Pancreas (tissue), 10 donors: Measurements from ENCODE around the gene TRAF2. TPM values are rescaled to one million over a fixed set of nuclear protein-coding genes. Genes with fewer than 3 reads are reported as not detected.

Experiments
- ATAC-seq, 4 donors: fragments of 200-7000 bp; cut with Tn5 transposase; one replicate each; pipeline versions ENCODE4 v1.8.0 to v1.9.1; 2020; ENCODE audit warnings: mild to moderate bottlenecking in 4 of 4, moderate library complexity in 4 of 4
- DNase-seq, 6 donors: peaks; one replicate each; pipeline ENCODE4 v3.0.0-alpha.2; 2020
- FAIRE-seq: peaks from 2 replicates; lab custom pipeline; 2012; peaks lifted over from hg19 to GRCh38; lab: Jason Lieb, UNC
- H3K27ac ChIP-seq, 4 donors: fragments of 200-600 bp; sonication (generic); 1 replicate in 3 of 4; 2 replicates in 1 of 4; pipeline versions ENCODE4 v1.5.0 to v1.8.0; 2020
- H3K27me3 ChIP-seq, 4 donors: fragments of 200-600 bp; one replicate each; pipeline ENCODE4 v1.8.0; 2021
- H3K36me3 ChIP-seq, 3 donors: fragments of 200-600 bp; sonication (generic) in 1 of 3; one replicate each; pipeline versions ENCODE4 v1.5.0 to v1.8.0; 2020 to 2021
- H3K4me1 ChIP-seq, 3 donors: fragments of 200-600 bp; one replicate each; pipeline ENCODE4 v1.8.0; 2021
- H3K4me3 ChIP-seq, 4 donors: fragments of 200-600 bp; sonication (generic) in 2 of 4; one replicate each; pipeline versions ENCODE4 v1.5.0 to v1.8.0; 2020 to 2021
- H3K9me3 ChIP-seq, 4 donors: fragments of 200-600 bp; one replicate each; pipeline ENCODE4 v1.8.0; 2021
- WGBS, 2 donors: extraction: QIAGEN DNeasy Blood & Tissue Kit; methylation state at CpG; one replicate each; pipeline ENCODE4 v1.1.7; 2013; 5-methylcytosine and 5-hydroxymethylcytosine counted together
- intact Hi-C, 3 donors: fragments of 100-400 bp; cut with DNase I; formaldehyde crosslinking; loops; one replicate each; pipeline versions ENCODE4 v1.11.1 to v1.14.2; 2022
- polyA plus RNA-seq, 2 donors: library from polyadenylated mRNA; stranded (reverse); fragments of 200-250 nt; gene quantifications; one replicate each; pipeline ENCODE4 v1.2.3, GENCODE V29; 2013
- total RNA-seq, 6 donors: library from RNA; stranded (reverse); fragmentation: NEBNext Ultra II Directional in 4 of 6; extraction: Animal tissue kit (Norgen Biotek cat#: 25700) in 4 of 6; gene quantifications; one replicate each; pipeline versions ENCODE4 v1.2.1 to v1.2.4, GENCODE V29; 2021 to 2023
- TF ChIP-seq, protein P1 (sequence below), 4 donors: fragments of 200-600 bp; sonication (generic) in 3 of 4; IDR thresholded peaks; one replicate each; pipeline versions ENCODE4 v1.5.0 to v1.8.0; 2021; ENCODE audit warnings: antibody characterized with exemption in 4 of 4
- donor health status: healthy with polysubstance abuse.
- donor health status: DM: no; HTN: no; CAD: no; lungs with moderate emphysema.
- donor health status: DM: no; HTN: no; CAD: no.
- donor health status: control.
- donor health status: control.
- donor health status: Bipolar disorder and iron deficiency.
- donor health status: DM: yes; HTN: yes; CAD: no.
- donor health status: DM: no; HTN: no; CAD: no.
- donor health status: DM: no; HTN: no; CAD: no.
- donor health status: DM: yes; HTN: yes; CAD: no.

Gene TRAF2
- total and polyA plus RNA-seq, 8 donors = 4.8 to 14.4 (median 8.2) TPM

DNA sequence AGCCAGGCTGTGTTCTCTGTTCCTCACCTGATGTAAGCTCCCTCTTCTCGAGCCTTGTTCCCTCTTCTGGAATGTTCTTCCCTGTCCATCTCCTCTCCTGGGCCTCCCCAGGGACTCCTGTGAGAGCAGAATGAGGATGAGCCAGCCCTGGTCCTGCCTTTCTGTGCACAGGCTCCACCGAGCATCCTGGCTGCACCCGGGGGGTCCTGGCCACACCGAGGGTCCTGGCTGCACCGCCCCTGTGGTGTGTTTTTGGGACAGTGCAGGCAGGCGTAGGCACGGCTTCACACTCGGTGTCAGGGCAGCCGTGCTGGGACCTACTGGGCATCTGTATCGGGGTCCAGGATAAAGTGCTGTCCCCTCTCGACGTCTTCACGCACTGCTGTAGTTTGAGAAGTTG is 40.4 kb downstream of the TRAF2 start:
- no peak for DNase-seq
- intact Hi-C loops = no loop called here
- H3K4me3 ChIP-seq = no peak overlapping the region
- H3K4me1 ChIP-seq = no peaks in the 10 kb centered on the region
- no peak for ATAC-seq
- WGBS, 2 donors = 96% methylated on average over 13 of the region's 13 CpGs
- H3K27me3 ChIP-seq = no peaks in the 10 kb centered on the region
- FAIRE-seq = no peak
- H3K9me3 ChIP-seq = no peaks in the 10 kb centered on the region
- H3K27ac ChIP-seq = no peak overlapping the region
- peaks cover 0 to 6% (median 0%) of the 10 kb centered on the region in 3 donors for H3K36me3 ChIP-seq
- TF ChIP-seq, protein P1, sequence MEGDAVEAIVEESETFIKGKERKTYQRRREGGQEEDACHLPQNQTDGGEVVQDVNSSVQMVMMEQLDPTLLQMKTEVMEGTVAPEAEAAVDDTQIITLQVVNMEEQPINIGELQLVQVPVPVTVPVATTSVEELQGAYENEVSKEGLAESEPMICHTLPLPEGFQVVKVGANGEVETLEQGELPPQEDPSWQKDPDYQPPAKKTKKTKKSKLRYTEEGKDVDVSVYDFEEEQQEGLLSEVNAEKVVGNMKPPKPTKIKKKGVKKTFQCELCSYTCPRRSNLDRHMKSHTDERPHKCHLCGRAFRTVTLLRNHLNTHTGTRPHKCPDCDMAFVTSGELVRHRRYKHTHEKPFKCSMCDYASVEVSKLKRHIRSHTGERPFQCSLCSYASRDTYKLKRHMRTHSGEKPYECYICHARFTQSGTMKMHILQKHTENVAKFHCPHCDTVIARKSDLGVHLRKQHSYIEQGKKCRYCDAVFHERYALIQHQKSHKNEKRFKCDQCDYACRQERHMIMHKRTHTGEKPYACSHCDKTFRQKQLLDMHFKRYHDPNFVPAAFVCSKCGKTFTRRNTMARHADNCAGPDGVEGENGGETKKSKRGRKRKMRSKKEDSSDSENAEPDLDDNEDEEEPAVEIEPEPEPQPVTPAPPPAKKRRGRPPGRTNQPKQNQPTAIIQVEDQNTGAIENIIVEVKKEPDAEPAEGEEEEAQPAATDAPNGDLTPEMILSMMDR (IDR thresholded peaks at IDR 0.05) = no peak

DNA sequence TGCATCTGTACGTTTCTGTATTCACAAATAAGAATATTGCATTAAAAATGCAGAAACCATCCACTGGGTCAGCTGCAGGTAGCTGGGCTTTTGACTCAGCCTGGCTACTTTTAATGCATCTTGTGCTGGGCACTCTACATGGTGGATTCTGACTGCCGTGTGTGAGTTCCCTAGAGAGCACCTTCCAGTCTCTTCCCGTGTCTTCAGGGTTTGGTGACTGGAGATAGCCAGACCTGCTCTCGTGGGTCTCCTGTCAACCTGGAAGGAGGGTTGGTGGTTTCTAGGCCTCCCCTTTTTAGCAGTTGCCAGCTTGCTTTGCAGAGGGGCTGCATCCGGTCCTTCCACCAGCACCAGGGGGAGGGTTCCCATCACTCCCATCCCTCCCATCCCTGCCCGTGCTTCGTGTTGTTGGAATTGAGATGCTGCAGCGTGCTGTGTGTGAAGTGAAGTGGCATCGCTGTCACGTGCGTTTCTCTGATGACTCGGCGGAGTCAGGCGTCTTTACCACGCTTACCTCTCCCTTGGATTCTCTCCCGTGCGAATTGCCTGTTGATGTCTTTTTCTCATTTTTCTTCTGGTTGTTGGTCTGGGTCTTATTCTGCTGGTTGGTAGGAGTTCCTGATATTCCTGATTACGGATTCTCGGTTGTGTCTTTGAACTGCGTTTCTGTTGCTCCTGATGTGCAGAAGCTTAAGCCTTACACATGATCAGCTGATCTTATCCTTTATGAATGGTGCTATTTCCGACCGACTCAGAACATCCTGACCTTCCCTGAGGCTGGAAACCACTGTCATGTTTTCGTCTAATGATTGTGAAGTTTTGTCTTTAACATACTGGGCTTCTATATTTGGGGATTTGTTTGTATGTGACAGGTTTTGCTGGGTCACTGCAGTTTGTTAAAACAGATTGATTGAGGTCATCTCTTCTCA is 41.3 kb downstream of the TRAF2 start:
- no peak overlapping the region for H3K27ac ChIP-seq

DNA sequence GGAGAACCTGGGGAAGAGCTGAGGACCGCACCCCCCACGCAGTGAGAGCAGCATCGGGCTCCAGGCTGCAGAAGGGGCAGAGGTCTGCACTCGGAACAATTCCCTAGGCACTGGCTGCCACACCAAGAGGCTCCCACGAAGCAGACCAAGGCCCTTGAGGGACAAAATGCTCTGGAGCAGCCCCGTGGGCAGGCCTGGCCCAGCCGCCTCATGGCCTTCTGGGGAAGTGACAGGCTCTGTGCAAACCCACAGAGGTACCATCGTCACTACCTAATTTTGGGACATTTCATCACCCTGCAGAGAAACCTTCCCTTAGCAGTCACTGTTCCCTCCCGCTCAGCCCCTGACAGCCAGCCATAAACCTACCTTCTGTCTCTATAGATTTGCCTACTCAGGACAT is 42.3 kb downstream of the TRAF2 start:
- 86 to 87% methylated on average over 9 of the region's 9 CpGs for WGBS, 2 donors
- peaks cover 0 to 6% (median 0%) of the 10 kb centered on the region in 3 donors for H3K36me3 ChIP-seq
- no peak overlapping the region for H3K4me3 ChIP-seq
- TF ChIP-seq, protein P1 (IDR thresholded peaks at IDR 0.05) = no peak
- FAIRE-seq (no peak), ATAC-seq (peak in 1 of 4 donors; percentile 9), DNase-seq (no peak)
- intact Hi-C loops = no loop called here
- no peaks in the 10 kb centered on the region for H3K4me1 ChIP-seq
- H3K9me3 ChIP-seq = no peaks in the 10 kb centered on the region
- no peaks in the 10 kb centered on the region for H3K27me3 ChIP-seq
- H3K27ac ChIP-seq = no peak overlapping the region

More for the DNA sequence above, 41.3 kb downstream of the TRAF2 start:
- H3K4me1 ChIP-seq = no peaks in the 10 kb centered on the region
- WGBS, 2 donors = 86 to 90% methylated on average over 23 of the region's 23 CpGs
- TF ChIP-seq, protein P1 (IDR thresholded peaks at IDR 0.05) = no peak
- DNase-seq (no peak), ATAC-seq (no peak), FAIRE-seq (no peak)
- H3K27me3 ChIP-seq = no peaks in the 10 kb centered on the region
- H3K9me3 ChIP-seq = no peaks in the 10 kb centered on the region
- intact Hi-C loops = no loop called here
- peaks cover 0 to 6% (median 0%) of the 10 kb centered on the region in 3 donors for H3K36me3 ChIP-seq
- no peak overlapping the region for H3K4me3 ChIP-seq

DNA sequence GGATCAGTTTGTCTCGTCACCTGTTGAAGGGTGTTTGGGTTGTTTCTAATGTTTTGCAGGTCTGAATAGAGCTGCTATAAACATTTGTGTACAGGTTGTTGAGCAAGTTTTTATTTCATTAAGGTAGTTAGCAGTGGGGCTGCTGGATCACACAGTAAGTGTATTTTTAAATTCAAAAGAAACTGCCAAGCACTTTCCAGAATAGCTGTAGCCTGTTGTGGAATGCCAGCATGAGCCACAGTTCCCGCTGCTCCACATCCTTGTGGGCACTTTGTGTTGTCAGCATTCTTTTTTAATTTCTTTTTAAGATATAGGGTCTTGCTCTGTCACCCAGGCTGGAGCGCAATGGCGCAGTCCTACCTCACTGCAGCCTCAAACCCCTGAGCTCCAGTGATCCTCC is 43.7 kb downstream of the TRAF2 start:
- Histone ChIP-seq H3K4me3 (no peak overlapping the region), H3K9me3 (no peaks in the 10 kb centered on the region), H3K27me3 (no peaks in the 10 kb centered on the region), H3K27ac (no peak overlapping the region), H3K36me3 (peaks cover 0 to 6% (median 0%) of the 10 kb centered on the region in 3 donors), H3K4me1 (no peaks in the 10 kb centered on the region)
- DNase-seq (no peak), FAIRE-seq (no peak), ATAC-seq (no peak)
- TF ChIP-seq, protein P1 (IDR thresholded peaks at IDR 0.05) = no peak
- intact Hi-C loops = no loop called here
- WGBS, 2 donors = 98% methylated on average over 4 of the region's 4 CpGs
